HK-2 (cell line): ENCODE data around the gene TUBA4B.

Source experiments
- DNase-seq: peaks from one replicate; pipeline ENCODE4 v3.0.0-alpha.2; 2018; ENCODE audit not compliant: unreplicated experiment

The TUBA4B gene

DNA sequence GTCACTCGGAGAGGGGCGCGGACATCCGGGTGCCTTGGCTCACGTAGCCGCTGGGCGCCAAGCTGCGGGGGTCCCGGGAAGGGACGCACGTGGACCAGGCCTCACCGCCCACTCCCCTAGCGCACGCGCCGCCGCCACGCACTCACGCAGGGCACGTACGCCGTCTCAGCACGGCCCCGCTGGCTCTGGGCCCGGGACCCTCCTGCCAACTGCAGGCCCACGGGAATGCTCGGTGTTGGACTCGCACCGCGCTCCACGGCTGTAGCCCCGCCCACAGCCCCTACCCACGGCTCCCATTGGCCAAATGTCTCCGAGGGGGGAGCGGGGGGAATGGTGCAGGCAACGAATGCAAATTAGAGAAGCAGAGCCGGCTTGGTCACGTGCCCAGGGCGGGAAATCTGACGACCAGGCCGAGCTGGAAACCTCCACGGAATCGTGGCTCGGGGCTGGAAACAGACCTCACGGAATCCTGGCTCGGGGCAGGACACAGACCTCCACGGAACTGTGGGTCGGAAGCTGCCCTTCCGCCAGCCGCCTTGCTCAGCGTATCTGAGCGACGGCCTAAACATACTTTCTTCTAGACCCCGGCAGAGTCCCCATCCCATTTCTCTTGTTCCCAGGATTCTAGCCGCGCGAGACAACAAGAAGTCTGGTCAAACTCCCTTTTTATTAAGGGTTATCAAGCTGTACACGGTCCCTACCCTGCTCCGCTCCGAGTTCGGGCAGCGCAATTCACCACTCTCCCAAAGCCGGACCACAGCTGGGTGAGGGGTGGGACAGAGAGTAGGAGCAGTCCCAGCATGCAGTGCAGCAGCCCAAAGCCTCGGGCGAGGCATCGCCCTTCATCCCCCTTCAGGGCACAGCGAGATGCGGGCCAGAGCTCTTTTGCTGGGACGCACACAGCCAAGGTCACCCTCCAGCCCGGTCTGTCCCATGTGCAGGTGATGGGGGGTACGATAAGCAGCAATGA is 34.0 kb upstream of the TUBA4B start, which contains the start of gene ABCB6:
ABCB6 (minus strand) TSS at position 227 of the 970 bp plus-strand sequence. CDS start 285 bp downstream, outside the sequence.
- peak; percentile 95 for DNase-seq

GRCh38 chr2:219219784-219220532 is 33.1 kb upstream of the TUBA4B start:
- no peak for DNase-seq

DNA sequence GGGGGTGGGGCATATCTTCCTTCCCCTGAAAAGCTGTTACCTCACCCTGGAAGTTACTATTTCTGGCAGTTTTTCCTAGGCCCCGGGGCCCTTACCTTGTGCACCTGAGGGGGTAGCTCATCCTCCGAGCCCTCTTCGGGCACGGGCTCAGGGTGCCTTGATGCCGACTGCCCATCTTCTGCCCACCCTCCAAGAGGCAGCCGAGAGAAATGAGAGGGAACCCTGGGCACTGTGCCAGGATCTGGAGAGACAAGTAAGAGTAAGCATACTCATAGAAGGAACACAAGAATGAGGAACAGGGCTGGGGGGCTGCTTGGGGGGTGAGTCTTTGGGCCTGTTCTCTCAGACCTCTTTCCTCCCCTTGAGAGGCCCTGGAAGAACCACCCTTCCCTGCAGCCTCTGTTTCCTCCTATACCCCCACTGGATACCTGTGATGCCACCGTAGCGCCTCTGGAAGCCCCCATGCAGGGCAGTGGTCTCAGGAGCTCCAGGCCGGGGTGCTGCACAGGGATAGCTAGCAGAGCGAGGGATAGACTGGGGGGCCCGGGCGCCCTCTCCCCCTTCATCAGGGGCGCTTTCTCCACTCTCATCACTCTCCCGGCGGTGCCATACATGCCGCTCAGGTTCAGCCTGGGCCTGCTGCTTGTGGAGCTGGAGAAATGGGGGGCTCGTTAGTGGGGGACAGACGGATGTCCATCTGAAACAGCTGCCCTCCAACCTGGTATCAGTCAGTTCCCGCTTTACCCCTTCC is 32.2 kb upstream of the TUBA4B start:
- DNase-seq, result no peak

DNA sequence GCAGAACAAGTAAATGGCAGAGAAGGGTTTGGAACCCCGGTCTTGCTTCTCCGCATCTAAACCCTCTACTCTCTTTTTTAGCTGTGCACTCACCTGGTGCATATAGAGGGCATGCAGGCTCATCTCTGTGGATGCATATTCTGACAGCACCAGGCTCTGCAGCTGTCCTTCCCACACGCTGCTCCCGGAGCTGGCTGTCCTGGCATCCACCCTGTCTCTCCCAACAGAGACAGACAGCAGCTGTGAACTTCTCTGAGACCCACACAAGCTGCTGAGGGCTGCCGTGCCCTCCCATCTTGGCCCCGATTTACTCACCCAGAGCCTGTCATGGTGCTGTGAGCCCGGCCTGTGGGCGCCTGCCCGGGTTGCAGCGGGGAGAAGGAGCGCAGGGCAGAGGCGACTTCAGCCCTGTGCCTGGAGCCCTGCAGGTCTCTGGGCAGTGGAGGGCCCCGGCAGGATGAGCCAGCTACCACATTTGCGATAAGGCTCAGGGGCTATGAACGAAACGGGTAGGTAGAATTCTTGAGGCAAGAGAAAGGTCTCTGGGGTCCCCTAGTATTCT is 31.0 kb upstream of the TUBA4B start:
- DNase-seq, result no peak

- no peak for DNase-seq
Observed at GRCh38 chr2:219223831-219224610, 29.0 kb upstream of the TUBA4B start.

DNA sequence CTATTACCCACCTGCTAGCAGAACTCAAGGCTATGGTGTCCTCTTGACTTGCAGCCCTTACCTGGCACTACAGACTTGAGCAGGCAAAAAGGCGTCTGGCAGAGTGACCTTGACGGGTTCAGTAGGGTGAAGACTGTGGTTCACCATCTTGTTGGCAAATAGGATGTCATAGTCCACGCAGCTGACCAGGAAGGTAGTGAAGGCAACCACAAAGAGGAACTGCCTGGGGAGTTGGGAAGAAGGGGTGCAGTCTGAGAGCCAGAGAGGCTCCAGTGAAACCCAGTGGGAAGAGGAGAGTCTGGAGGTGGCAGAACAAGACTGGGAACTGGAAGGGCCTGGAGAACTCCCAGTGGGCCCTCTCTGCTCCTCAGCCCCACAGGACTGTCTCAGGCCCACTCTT is 27.7 kb upstream of the TUBA4B start:
- DNase-seq, result no peak

DNA sequence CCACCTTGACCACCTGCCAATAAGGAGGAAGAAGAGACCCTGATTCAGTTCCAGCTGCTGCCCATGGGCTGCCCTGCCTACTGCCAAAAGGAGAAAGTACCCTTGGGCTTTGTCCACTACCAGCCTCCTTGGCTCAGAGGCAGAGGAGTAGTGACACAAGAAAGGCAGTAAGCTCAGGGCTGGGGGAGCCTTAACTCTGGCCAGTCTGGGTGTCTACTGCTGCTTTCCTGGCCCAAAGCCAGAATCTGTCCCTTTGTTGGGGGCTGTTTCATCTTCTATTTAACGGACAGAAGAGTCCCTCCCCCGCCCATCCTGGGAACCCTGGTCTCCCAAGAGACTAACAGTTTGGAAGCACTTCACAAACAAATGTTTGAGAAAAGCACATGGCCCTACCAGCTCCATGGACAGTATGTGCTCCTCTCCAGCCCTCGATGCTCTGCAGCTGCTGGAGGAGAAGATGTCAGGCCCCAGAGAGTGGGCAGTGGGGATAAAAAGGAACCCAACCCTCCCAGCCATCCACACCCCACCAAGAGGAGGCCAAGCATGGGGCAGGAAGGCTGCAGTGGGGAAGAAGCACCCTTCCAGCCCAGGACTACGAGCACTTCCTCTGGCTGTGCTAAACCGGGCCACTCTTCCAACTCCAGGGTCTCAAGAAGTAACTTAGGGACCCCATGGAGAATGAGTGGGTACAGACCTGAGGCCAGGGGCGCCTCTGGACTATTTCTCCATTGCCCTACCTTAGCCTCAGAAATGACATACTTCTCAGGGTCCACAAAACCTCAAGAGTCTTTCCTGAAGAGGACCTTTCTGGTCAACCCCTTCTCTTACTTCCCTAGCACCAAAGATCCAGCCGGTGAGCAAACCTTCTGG is 24.8 kb upstream of the TUBA4B start:
- no peak for DNase-seq

DNA sequence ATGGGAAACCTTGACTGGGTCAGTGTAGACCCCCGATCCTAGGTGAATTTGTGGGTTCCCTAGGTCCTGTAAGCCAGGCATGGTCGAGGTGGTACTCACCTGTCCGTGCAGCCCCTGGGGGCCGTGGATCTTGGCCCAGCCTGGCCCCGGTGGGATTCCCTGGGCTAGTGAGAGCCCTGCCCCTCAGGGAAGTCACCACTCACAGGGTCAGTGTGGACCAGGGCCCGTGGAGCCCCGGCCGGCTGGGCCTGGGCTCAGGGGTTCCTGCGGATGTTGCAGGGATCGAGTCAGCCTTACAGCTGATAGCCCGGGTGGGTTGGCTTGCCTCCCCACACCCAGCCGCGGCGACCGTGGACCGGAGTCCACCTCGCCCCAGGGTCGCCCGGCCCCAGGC is 24.1 kb upstream of the TUBA4B start:
- no peak for DNase-seq

- DNase-seq, result peak; percentile 98
Observed at GRCh38 chr2:219229305-219230058, 23.6 kb upstream of the TUBA4B start, which contains the start of the genes ANKZF1 and ATG9A. ANKZF1 (plus strand) TSS chr2:219229806; CDS start chr2:219230258, 452 bp downstream. ATG9A (minus strand) TSS chr2:219229636; CDS start chr2:219228024, 1,612 bp downstream.

GRCh38 chr2:219230059-219230540 is 22.9 kb upstream of the TUBA4B start:
- DNase-seq, result peak; percentile 82

DNA sequence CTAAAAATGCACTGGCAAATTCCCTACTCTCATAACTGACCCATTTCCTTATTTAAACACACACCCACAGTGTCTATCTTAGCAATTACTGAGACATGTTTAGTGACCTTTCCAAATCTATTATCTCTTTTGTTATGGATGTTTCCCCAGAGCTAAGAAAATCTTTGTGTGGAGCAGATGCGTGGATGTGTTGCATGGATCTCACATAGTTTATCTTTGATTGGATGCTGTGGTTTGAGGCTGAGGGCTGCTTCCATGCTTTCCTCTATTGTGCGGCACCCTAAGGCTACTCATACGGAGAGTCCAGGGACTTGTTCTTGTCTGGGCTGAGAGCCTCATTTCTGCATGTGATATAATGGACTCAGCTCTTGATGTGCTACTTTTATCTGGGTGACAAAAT is 18.7 kb upstream of the TUBA4B start:
- no peak for DNase-seq

DNA sequence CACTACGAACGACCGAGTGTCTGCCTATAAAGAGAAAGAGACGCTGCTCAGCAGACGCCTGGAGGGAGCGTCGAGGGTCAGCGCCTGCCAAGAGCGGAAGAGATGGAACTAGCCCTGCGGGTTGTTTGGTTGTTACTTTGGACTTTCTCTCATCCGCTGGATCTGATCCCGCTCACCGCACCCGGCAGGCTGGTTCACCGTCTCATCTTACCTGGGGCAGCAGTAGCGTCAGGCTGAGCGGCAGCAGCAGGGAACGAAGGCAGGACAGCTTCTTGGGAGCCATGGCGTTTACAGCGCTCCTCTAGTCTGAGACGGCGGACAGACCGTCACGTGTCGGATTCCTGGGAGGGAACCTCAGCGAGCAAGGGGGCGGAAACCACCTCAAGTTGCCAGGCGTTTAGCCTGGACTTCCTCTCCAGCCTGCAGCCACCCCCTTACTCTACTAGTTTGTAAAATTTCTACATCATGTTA is 9.7 kb upstream of the TUBA4B start:
- no peak for DNase-seq

- no peak for DNase-seq
Observed at GRCh38 chr2:219244789-219245147, 8.3 kb upstream of the TUBA4B start.

DNA sequence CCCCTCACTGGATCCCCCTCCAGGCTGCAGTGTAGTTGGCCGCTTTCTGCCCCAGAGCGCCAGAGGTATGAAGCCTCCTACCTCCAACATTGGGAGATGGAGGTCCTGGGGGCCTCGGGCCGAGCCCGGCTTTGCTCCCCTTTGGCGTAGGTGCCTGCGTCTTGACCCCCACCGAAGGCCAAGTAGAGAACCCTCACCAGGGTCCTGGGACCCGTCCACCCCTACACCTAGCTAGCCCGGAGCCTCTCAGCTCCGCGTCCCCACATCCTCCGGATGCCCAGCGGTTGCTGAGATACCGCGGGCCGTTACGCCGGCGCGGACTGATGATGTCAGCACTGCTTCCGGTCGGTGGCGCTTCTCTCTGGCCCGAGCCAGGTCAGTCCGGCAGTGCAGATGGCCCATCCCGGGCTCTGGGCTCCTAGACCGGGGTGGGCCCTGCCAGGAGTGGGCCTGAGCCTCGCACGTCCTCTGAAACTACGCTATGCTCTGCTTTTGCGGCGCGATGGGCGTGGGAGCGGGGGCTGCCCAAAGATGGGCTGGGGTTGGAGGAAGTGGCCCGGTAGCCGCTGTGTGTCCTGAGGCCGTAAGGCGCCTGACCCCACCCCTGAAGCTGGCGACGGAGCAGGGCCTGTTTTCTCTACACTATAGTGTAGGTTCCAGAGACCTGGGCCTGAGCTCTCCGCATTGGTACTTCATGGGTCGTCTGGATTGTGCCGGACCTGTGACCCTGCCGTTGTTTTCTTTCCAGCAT is 7.7 kb upstream of the TUBA4B start, which contains the start of the genes GLB1L and STK16:
GLB1L (minus strand) TSS at position 297 of the 751 bp plus-strand sequence. CDS start 1,871 bp downstream, outside the sequence.
STK16 (plus strand) TSS at position 332 of the 751 bp plus-strand sequence. CDS start 521 bp downstream, outside the sequence.
- DNase-seq, result peak; percentile 95

DNA sequence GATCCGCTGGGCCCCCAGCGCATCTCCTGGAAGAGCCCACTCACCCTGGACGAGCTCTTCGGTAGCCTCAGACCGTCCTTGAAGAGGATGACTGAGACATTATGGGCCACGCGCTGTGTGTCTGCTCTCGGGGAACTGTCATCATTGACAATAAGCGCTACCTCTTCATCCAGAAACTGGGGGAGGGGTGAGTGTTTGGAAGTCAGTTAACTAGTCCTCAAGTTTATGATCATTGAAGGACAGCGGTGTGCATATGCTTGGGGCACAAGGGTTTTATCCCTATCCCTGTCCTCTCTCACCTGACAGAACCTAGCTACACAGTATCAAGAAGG is 7.2 kb upstream of the TUBA4B start:
- no peak for DNase-seq

DNA sequence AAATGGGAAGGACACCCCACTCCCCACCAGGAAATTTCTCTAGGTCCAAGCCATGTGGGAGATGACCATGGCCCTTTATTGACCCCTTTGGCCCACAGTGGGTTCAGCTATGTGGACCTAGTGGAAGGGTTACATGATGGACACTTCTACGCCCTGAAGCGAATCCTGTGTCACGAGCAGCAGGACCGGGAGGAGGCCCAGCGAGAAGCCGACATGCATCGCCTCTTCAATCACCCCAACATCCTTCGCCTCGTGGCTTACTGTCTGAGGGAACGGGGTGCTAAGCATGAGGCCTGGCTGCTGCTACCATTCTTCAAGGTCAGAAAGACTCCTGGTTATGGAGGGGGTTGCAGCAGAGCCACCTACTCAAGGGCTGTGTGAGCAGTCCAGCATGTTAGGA is 6.5 kb upstream of the TUBA4B start:
- no peak for DNase-seq
